ENCODE data around the gene PRKN. TPM values are rescaled to one million over a fixed set of nuclear protein-coding genes. Genes with fewer than 3 reads are reported as not detected.

The PRKN gene
- polyA plus RNA-seq, 1 experiment, result 0.71 TPM

DNA sequence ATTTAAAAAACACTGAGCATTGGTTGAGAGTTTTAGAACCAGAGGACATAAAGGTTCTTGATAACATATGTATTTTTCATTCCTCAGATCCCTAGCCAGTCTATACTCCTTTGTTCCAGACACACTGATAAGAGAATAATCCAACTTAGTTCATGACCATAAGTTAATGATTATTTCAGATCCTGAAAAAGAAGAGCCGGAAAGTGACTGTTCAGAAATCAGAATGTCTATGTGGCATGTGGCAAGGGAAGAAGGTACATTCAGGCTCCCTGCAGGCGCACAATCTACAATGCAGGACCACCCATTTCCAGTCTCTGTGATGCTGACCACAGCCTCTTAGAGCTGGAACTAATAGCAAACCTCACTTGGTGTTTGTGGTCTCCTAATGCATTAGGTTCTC is 787.0 kb downstream of the PRKN start:
- TF ChIP-seq, protein P1, sequence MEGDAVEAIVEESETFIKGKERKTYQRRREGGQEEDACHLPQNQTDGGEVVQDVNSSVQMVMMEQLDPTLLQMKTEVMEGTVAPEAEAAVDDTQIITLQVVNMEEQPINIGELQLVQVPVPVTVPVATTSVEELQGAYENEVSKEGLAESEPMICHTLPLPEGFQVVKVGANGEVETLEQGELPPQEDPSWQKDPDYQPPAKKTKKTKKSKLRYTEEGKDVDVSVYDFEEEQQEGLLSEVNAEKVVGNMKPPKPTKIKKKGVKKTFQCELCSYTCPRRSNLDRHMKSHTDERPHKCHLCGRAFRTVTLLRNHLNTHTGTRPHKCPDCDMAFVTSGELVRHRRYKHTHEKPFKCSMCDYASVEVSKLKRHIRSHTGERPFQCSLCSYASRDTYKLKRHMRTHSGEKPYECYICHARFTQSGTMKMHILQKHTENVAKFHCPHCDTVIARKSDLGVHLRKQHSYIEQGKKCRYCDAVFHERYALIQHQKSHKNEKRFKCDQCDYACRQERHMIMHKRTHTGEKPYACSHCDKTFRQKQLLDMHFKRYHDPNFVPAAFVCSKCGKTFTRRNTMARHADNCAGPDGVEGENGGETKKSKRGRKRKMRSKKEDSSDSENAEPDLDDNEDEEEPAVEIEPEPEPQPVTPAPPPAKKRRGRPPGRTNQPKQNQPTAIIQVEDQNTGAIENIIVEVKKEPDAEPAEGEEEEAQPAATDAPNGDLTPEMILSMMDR (IDR thresholded peaks at IDR 0.05; ENCODE audit: insufficient read depth, low read depth, low read length), result no peak
- Histone ChIP-seq H3K36me3 (ENCODE audit: control insufficient read depth, insufficient read depth, low read length) (no peaks in the 10 kb centered on the region), H3K27me3 (ENCODE audit: control insufficient read depth, insufficient read depth, low read length) (no peaks in the 10 kb centered on the region), H3K4me3 (ENCODE audit: low read depth, low read length) (no peak overlapping the region)
- DNase-seq (ENCODE audit: low read depth), result no peak
- POLR2A ChIA-PET, result no interaction called here
- CTCF ChIA-PET, result no interaction called here

DNA sequence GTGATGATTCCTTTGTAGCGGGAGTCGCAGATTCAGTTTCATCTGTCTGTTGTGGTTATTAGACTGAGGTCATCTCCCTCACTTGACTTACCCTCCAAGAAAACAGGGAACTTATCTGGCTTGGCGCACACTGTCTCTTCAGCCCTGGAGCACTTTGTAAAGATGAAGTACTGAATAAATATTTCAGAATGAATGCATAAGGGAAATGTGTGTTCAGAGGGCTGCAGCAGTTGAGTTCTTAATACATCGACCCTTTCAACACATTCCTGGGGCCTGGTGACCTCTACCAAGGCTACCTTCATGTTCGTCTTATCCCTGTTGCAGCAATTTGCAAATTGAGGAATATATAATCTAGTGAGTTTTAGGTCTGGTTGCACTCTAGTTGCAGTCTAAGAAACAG is 801.2 kb downstream of the PRKN start:
- CTCF ChIA-PET, result no interaction called here
- Histone ChIP-seq H3K27me3 (ENCODE audit: control insufficient read depth, insufficient read depth, low read length) (no peaks in the 10 kb centered on the region), H3K4me3 (ENCODE audit: low read depth, low read length) (no peak overlapping the region), H3K36me3 (ENCODE audit: control insufficient read depth, insufficient read depth, low read length) (no peaks in the 10 kb centered on the region)
- no peak for DNase-seq (ENCODE audit: low read depth)
- TF ChIP-seq, protein P1 (IDR thresholded peaks at IDR 0.05; ENCODE audit: insufficient read depth, low read depth, low read length), result no peak
- POLR2A ChIA-PET, result no interaction called here

- no peak for DNase-seq (ENCODE audit: low read depth)
- TF ChIP-seq, protein P1 (IDR thresholded peaks at IDR 0.05; ENCODE audit: insufficient read depth, low read depth, low read length), result no peak
- ChIA-PET POLR2A (no interaction called here), CTCF (no interaction called here)
- no peak overlapping the region for H3K4me3 ChIP-seq (ENCODE audit: low read depth, low read length)
- no peaks in the 10 kb centered on the region for H3K27me3 ChIP-seq (ENCODE audit: control insufficient read depth, insufficient read depth, low read length)
- H3K36me3 ChIP-seq (ENCODE audit: control insufficient read depth, insufficient read depth, low read length), result no peaks in the 10 kb centered on the region
Observed at GRCh38 chr6:161924516-161925116, 803.0 kb downstream of the PRKN start.

DNA sequence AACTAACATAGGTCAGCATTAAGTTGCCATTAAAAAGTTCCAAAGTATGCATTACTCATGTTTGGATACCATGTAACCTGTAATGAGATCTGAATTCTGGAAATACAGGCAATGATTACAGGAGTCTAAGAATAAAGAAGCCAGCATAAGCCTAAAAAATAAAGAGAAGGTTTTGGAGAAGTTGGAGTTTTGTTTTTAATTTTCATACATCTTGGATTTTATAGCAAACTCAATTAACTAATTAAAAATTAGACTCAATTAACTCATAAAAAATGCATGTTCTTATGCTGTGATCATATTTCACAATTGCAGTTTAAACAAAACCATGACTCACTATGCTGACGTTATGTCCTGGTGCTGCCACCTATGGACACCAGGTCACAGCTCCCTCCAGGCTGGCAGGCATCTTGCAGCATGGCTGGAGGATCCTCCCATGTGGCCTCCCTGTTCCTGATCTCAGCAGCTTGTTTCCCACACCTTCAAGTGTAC is 804.9 kb downstream of the PRKN start:
- TF ChIP-seq, protein P1 (IDR thresholded peaks at IDR 0.05; ENCODE audit: insufficient read depth, low read depth, low read length), result no peak
- POLR2A ChIA-PET, result no interaction called here
- H3K27me3 ChIP-seq (ENCODE audit: control insufficient read depth, insufficient read depth, low read length), result no peaks in the 10 kb centered on the region
- CTCF ChIA-PET, result no interaction called here
- no peaks in the 10 kb centered on the region for H3K36me3 ChIP-seq (ENCODE audit: control insufficient read depth, insufficient read depth, low read length)
- no peak overlapping the region for H3K4me3 ChIP-seq (ENCODE audit: low read depth, low read length)
- DNase-seq (ENCODE audit: low read depth), result no peak

DNA sequence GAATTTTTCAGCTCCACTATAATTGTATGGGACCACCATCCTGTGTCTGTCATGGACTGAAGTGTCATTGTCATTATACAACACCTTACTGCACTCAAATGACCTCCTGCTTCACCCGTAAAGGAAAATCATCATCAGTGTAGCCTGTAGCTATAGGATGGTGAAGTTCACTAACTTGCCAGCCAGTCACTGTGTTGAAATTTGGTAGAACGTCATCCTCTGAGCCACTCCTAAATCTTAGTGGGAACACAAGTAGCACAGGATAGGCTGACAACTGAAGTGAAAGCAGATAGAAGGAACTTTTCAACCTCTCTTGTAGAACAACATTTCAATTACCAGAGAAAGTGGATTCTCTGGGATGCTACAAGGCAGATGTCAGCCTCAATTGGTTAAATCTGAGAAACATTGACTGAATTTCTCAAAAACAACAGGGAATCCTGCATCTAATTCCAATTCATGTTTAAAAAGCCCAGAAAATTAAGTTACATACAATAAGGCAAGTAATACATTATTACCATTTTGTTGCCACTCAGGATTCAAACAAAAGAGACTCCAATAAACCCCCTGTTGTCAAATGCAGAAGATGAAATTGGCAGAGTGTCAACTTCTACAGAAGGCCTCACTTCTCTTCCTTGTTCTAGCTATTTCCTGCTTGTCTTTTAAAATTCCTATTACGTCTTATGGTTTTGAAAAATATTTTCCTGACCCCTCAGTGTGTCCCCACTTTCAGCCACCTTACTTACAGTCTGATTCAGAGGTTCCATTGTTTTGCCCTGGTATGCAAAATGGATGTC is 805.8 kb downstream of the PRKN start:
- H3K4me3 ChIP-seq (ENCODE audit: low read depth, low read length), result no peak overlapping the region
- H3K27me3 ChIP-seq (ENCODE audit: control insufficient read depth, insufficient read depth, low read length), result no peaks in the 10 kb centered on the region
- no peaks in the 10 kb centered on the region for H3K36me3 ChIP-seq (ENCODE audit: control insufficient read depth, insufficient read depth, low read length)
- DNase-seq (ENCODE audit: low read depth), result no peak
- TF ChIP-seq, protein P1 (IDR thresholded peaks at IDR 0.05; ENCODE audit: insufficient read depth, low read depth, low read length), result no peak
- CTCF ChIA-PET, result no interaction called here
- POLR2A ChIA-PET, result no interaction called here
